NCI-H510A treated with DMSO at 0.1 percent for 48 hours (cell line): Measurements from ENCODE around the gene JAK2.
"Not testable (repeated sequence)": the region's sequence is repeated elsewhere in the genome, so short reads cannot be mapped to it uniquely, and the experiment has no call there.

Experiments
- DNase-seq: peaks from one replicate; lab custom pipeline; 2025; lab: John Stamatoyannopoulos, UW

JAK2 gene

DNA sequence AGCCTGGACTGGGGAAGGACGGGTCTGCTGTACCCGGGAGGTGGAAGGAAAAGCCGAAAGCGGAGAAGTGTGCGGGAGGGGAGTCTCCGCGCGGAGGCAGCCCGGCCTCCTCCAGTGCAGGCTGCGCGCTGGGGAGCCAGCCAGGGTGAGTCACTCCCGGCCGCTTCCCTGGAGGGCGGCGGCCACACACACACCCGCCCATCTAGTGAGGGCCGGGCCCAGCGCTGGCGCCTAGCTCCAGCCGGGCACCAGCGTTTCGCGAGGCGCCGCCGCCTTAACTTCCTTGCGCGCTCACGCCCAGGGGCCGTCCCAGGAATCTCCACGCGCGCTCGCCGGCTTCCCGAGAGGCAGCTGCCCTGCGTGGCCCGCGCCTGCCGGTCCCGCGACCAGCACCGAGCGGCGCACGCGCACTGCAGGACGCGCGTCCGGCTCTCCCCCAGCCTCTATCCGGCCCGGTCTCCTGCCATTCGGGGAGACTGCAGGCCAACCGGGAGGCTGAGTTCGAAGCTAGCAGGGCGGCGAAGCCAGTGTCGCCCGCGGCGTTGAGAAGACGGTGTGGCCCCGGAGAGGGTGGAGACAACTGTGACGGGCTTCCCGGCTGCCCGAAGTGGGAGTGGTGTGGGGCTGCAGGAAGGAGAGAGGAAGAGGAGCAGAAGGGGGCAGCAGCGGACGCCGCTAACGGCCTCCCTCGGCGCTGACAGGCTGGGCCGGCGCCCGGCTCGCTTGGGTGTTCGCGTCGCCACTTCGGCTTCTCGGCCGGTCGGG lies at the start of gene JAK2:
Gene JAK2 (plus strand): TSS at position 652 of the 765 bp plus-strand sequence. CDS start 36,716 bp downstream, outside the sequence.
- peak; percentile 60 for DNase-seq

DNA sequence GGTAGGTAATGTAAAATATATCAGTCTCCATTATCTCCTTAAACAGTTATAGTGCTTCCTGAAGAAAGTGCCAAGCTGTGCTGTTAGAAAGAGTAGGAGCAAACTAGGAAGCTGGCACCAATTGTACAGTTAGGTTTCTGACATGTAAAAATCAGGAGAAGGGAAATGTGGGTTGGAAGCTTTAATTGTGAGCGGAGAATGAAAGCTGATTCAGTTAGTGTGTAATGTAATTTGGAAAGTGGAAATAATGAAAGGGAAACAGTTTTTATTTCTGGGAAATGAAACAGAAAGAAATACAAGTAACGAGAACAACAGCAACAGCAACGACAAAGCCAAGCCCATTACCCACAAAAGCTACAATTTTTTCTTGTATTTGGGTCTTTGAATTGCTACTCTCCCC lies 48.8 kb upstream of the JAK2 start:
- DNase-seq, result no peak

DNA sequence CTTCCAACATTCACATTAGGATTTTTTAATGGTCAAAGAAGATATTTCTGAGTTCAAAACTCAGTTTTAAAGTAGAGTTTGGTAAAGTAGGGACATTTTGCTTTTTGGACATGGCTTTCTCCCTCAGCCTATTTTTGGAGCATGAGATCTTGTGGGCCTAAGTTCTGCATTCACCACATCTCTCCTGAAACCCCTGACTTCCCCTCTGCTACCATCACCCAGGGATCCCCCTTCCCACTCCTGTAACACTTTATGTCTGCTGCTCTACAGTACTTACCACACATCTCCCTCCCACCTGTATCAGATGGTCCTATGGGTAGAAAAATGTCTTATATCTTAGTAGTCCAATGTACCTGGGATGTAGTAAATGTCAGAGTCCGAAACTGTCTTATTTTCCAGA lies 48.2 kb upstream of the JAK2 start:
- no peak for DNase-seq

DNA sequence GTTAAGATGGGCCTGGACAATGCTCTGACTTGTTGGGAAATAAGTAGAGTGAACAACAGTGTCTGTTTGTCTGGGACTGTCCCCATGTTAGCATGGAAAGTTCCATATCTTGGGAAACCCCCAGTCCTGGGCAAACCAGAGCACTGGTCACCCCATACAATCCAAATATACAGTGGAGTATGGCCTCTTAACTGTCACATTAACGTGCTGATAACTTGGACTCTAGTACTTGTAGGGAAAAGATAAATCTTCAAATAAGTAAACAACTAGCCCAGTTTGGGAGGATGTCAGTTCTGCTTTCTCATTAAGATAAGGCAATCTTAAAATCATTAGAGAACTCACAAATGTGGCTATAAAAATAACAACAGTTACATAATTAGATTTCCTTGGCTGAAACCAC lies 47.6 kb upstream of the JAK2 start:
- no peak for DNase-seq

DNA sequence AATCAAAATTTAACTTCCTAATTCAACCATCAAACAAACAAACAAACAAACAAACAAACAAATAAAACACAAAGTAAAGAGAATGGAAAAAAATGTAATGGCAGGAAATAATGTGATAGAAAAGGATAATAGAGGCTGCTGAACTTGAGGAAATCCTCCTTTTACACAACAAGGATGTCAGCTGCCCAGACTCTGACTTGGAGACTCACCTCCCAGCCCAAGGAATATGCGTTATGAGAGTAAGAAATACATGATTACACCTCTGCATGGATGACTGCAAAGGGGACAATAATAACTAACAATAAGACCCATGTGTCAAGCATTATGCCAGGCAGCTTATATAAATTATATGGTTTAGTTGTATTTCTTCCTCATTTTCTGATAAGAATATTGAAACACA lies 46.6 kb upstream of the JAK2 start:
- no peak for DNase-seq

DNA sequence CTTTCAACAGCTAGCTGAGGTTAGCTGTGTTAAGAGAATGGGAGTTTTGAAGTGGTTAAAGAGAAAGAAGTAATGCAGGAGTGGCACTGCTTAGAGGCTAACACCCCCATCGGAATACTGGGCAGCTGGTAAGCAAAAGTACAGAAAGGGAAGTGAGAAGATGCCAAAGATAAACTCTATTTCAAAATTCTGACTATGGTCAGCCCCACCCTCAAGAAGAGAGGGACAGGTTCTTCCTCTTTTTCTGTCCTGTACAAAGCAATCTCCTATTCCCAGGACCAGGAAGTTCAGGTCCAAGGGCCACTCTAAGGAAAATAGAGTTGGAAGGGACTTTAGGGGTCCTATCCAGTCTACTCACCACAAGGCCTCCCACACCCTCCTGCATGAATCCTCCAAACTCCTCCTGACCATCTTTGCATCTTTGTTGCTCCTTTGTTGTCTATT lies 45.9 kb upstream of the JAK2 start:
- no peak for DNase-seq

DNA sequence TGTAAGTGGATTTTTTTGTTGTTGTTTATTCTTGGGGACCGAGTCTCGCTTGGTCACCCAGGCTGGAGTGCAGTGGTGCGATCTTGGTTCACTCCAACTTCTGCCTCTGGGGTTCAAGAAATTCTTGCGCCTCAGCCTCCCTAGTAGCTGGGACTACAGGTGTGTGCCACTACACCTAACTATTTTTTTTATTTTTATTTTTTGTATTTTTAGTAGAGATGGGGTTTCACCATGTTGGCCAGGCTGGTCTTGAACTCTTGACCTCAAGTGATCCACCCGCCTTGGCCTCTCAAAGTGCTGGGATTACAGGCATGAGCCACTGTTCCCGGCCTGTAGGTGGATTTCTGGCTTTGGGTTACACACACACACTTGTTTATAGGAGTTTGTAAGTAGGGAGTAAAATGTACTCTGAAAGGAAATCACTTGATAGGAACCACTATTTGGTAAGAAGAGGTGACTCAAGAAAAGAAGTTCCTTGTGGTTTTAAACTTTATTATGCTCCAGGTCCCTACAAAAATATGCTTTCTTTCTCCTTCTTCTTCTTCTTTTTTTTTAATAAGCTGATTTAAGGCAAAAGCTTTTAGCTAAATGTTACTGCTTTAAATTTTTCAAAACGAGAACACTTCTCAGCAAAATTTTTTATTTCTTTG lies 42.9 kb upstream of the JAK2 start:
- DNase-seq, result not testable (repeated sequence)

DNA sequence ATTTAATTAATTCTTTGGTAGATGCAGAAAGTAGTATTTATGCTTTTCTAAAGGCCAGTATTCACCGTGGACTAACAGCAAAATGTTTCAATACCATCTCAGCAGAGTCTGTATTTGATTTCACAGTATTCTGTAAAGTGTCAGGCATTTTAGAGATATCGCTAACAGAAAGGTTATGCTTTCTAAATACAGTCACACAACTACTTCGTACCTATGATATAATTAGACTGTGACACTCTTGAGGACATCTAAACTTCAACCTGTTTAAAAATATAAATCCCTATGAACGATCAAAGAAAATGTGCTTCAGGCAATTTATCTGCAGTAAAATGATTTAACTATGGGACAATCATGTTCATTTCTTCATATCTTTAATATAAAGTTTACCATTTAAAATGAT lies 41.7 kb upstream of the JAK2 start:
- DNase-seq, result no peak

DNA sequence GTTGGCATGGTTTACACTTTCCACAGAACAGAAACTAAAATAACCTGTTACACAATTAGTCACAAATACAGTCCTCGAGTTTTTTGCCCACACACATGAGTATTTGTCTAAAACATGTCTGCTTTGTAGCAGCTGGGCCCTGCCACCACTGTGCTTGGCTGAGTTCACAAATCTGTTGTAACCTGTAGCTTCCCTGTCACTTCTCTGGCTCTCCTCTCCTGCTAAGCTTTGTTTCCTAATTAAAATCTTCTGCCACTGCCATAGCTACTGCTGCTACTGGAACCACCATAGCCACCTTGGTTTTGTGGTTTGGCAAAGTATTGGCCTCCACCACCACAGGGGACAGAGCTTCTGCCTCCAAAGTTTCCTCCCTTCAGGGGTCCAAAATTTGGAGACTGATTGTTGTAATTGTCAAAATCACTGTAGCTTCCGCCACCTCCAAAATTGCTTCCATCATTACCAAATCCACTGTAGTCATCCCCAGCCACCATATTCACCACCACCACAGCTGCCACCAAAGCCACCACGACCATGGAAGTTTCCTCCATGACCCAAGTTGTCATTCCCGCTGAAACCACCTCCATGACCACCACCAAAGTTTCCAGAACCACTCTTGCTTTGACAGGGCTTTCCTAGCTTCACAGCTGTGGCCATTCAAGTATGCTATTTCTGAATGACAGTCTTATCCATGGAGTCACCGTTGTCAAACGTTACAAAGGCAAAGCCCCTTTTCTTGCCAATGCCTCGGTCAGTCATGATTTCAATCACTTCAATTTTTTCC lies 40.5 kb upstream of the JAK2 start:
- DNase-seq, result not testable (repeated sequence)

DNA sequence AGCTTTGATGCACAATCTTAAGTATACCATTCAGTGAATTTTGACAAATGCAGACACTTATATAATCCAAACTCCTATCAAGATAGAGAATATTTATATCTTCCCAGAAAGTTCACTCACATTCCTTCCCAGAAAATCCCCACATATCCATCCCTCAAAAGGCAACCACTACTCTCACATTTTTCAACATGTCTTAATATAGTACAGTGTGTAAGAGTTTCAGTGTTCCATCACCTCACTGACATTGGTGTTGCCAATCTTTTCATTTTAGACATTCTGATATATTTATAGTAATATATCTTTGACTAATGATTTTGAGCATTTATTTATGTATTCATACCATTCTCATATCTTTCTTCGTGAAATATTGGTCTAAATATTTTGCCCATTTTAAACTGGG lies 38.1 kb upstream of the JAK2 start:
- DNase-seq, result no peak

DNA sequence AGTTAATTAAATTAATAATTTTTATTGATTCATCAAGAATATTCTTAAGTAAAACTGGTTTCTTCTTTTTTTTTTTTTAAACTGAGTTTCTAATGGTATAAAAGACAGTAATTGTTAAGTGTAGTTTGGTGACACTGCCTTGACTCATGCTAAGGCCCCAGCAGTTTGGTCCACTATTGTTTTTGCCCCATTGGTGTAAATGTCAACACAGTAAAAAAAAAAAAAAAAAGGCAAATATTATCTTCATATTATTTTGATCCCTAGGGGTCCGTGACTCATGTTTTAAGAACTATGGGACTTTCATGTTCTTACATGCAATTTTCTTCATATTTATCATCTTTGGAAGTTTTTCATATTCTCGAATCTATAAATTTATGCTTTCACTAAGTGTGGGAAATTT lies 29.2 kb upstream of the JAK2 start:
- DNase-seq, result no peak

DNA sequence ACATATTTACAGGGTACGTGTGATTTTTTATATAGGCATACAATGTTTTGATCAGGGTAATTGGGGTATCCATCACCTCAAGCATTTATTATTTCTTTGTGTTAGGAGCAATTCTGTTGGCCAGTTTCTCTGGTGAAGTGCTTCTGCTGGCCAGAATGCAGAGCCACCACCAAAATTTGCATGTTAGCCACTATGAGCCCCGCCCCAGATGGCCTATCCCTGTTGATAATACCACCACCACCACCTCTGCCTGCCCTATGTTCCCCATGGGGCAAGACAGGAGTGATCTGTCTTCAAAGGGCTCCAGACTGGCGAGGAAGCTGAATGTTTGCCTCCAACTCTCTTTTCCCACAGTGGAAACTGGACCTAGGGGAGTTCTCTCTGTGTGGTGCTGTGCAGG lies 26.0 kb upstream of the JAK2 start:
- no peak for DNase-seq

DNA sequence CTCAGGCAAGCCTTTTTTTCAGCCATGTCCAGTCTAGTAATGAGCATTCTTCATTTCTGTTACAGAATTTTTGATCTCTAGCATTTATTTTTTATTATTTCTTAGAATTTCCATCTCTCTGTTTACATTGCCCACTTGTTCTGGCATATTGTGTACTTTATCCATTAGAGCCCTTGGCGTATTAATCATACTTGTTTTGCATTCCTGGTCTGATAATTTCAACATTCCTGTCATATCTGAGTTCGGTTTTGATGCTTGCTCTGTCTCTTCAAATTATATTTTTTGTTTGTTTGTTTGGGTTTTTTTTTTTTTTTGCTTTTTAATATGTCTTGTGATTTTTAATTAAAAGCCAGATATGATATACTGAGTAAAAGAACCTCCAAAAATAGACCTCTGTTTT lies 23.0 kb upstream of the JAK2 start:
- DNase-seq, result no peak

DNA sequence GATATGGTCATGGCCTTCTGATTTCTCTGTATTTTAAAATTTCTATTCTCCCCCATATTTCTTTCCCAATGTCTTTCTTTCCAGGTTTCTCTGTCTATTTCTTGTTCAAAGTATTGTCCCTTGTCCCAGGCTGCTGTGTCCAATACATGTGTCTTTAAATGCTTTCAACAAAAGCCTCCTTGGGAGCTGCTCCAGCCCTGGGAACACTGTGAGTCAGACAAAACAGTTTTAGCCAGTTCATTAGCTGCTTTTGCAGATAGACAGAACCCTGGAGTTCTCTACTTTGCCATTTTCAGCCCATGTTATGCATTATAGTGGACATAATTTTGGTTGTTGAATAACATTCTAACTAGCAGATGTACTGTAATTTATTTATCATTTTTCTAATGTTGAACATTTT lies 20.5 kb upstream of the JAK2 start:
- DNase-seq, result no peak

DNA sequence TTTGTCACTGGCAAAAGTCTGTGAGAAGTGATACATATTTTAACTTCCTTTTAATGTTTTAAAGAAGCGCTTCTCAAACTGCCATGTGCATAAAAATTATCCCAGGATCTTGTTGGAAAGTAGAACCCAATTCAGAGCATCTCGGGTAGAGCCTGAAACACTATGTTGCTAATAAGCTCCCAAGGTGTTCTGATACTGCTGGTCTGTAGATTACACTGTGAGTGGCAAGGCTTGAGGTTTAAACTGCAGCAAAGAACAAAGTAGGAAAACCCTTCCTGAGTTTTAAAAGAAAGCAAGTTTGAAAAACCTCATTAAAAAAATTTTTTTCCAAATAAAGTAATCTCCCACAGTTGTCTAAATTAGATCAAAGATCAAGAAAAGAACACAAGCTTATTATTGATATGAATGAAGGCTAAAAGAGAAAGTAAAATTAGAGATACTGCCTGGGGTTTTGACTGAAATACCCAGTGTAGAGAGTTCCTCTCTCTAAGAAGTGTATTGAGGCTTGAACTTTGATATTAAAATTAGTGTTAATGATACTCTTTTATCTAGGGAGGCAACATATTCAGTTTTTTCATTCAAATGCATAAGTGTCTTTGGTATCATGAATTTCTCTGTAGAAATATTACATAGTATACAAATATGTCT lies 19.8 kb upstream of the JAK2 start:
- no peak for DNase-seq

DNA sequence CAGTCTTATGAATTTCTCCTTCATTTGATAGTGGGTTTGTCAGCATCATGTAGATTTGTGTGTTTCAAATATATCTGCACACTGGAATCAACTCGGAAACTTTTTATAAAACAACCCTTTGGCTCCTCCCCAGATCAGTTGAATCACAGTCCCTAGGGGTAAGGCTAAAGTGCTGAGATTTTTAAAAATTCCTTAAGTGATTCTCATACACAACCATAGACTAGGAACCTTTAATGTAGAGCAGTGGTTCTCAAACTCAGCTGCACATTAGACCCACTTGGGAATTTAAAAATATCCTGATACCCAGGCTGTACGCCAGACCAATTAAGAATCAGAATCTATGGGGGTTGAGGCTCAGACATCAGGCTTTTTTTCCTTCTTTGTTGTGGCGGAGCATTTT lies 17.5 kb upstream of the JAK2 start:
- DNase-seq, result no peak

DNA sequence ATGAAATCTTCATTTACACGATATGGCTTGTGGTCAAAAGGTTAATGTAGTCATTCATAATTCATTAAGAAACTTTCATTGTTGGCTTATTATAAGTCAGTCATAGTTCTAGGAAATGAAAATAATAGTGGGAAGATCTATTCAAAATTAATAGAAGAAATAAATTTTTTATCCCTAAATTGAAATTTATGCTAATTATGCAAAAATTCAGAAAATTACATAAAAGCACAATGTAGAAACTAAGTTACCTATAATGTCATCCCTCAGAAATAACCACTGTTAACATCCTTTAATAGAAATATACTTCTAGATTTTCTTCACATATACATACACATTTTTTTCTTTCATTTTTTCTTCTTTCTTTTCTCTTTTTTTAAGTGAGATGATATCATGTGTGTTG lies 15.9 kb upstream of the JAK2 start:
- no peak for DNase-seq

DNA sequence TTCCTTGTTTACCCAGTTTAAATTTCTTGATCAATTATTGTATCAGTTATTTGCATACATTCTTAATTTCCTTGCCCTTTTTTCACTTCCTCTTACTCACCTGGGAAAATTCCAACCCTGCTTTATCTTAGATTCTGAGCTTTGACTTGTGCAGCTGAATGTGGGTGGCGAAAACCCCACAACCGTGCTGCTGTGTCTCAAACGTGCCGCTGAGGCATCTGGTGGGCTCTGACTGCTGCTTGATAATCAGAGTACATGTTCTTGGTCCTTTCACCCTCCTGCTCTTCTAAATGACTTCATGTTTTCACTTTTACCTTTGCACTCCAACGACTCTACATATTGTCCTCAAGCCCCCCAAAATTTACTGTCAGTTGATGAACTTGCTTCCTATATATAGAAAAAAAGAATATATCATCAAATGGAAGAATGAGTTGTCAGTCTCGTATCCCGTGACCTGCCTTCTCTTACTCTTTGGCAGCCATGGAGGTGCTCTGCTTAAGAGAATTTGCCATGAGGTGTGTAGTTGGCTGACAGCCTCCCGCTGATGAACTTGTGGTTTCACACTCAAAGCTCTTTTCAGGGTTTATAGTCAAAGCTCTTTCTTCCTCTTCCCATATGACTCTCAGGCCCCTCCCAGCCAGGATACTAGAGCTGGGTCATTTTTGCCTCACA lies 14.0 kb upstream of the JAK2 start:
- no peak for DNase-seq

DNA sequence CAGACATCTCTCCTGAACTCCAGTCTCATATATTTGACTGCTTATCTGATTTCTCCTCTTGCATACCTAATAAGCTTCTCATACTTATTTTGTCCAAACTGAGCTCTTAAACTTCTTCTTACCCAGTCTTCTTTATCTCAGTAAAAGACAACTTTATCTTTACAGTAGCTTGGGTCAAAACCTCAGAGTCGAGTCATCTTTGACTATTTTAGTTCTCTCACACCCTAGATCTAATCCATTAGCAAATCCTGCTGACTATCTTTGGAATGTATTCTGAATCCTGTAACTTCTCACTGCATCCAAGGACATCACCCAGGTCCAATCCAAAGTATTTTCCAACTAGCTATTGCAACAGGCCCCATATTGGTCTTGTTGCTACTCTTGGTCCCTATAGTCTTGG lies 11.8 kb upstream of the JAK2 start:
- DNase-seq, result no peak

DNA sequence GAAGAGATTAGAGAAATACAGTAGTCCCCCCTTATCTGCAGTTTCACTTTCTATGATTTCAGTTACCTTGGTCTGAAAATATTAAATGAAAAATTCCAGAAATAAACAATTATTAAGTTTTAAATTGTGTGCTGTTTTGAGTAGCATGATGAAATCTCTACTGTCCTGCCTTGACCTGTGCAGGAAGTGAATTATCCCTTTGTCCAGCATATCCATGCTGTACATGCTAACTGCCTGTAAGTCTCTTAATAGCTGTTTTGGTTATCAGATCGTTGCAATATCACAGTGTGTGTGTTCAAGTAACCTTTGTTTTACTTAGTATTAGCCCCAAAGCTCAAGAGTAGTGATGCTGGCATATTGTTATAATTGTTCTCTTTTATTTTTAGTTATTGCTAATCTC lies 11.2 kb upstream of the JAK2 start:
- no peak for DNase-seq

DNA sequence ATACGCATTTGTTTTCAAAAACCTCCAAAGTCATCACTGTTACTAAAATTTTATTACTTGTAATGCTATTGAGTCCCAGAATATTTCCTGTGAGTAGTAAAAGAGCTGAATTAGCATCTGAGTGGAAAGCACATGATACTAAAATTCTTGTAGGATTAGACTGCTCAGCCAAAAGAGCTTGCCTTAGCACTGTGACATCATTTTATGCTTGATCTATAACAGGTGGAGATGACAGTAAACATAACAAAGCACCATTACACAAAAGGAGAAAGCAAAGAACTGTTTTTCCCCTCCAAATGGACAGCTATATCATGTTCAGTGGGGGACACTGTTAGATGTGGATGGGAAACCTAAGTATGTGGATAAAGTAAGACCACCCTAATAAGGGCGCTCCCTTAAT lies 5.8 kb upstream of the JAK2 start:
- DNase-seq, result no peak
